Measurements from ENCODE around the gene PCSK5.

DNA sequence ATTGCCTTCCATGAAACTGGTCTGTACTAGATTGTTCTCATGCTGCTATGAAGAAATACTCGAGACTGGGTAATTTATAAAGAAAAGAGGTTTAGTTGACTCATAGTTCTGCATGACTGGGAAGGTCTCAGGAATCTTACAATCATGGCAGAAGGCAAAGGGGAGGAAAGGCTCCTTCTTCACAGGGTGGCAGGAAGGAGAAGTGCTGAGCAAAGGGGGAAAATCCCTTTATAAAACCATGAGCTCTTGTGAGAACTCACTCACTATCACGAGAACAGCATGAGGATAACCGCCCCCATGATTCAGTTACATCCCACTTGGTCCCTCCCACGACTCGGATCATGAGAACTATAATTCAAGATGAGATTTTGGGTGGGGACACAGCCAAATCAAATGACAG is 340.5 kb downstream of the PCSK5 start:
- TF ChIP-seq ZNF274 (IDR thresholded peaks at IDR 0.05; ENCODE audit: borderline replicate concordance, extremely low read depth, low read length) (no peak), NRF1 (IDR thresholded peaks at IDR 0.05; ENCODE audit: low read depth, low read length) (no peak), POLR2A (IDR thresholded peaks at IDR 0.05; ENCODE audit: control extremely low read depth in 1 of 2, low read depth in 2 of 2, low read length in 2 of 2) (no peak), EP300 (IDR thresholded peaks at IDR 0.05; ENCODE audit: borderline replicate concordance in 1 of 2, low read depth in 2 of 2, low read length in 2 of 2) (no peak), EGR1 (IDR thresholded peaks at IDR 0.05; ENCODE audit: borderline replicate concordance, low read depth, low read length) (no peak)
- TF ChIP-seq, protein P1, sequence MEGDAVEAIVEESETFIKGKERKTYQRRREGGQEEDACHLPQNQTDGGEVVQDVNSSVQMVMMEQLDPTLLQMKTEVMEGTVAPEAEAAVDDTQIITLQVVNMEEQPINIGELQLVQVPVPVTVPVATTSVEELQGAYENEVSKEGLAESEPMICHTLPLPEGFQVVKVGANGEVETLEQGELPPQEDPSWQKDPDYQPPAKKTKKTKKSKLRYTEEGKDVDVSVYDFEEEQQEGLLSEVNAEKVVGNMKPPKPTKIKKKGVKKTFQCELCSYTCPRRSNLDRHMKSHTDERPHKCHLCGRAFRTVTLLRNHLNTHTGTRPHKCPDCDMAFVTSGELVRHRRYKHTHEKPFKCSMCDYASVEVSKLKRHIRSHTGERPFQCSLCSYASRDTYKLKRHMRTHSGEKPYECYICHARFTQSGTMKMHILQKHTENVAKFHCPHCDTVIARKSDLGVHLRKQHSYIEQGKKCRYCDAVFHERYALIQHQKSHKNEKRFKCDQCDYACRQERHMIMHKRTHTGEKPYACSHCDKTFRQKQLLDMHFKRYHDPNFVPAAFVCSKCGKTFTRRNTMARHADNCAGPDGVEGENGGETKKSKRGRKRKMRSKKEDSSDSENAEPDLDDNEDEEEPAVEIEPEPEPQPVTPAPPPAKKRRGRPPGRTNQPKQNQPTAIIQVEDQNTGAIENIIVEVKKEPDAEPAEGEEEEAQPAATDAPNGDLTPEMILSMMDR (IDR thresholded peaks at IDR 0.05; ENCODE audit: control extremely low read depth in 1 of 3, insufficient read depth in 1 of 3, low read depth in 1 of 3, low read length in 3 of 3), result no peak
- TF ChIP-seq, protein P2, sequence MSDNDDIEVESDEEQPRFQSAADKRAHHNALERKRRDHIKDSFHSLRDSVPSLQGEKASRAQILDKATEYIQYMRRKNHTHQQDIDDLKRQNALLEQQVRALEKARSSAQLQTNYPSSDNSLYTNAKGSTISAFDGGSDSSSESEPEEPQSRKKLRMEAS (IDR thresholded peaks at IDR 0.05), result no peak
